ENCODE data around the gene P2RX4. TPM values are rescaled to one million over a fixed set of nuclear protein-coding genes. Genes with fewer than 3 reads are reported as not detected.
A peak's percentile ranks its signal among the peaks of the same experiment; 100 is the strongest.

P2RX4 gene
- total and polyA plus RNA-seq, 9 of the 15 experiments (the other 6 are each of a cell fraction or from before 2014, with no cell fraction given) = 6.6 to 21.5 (median 11.7) TPM

DNA sequence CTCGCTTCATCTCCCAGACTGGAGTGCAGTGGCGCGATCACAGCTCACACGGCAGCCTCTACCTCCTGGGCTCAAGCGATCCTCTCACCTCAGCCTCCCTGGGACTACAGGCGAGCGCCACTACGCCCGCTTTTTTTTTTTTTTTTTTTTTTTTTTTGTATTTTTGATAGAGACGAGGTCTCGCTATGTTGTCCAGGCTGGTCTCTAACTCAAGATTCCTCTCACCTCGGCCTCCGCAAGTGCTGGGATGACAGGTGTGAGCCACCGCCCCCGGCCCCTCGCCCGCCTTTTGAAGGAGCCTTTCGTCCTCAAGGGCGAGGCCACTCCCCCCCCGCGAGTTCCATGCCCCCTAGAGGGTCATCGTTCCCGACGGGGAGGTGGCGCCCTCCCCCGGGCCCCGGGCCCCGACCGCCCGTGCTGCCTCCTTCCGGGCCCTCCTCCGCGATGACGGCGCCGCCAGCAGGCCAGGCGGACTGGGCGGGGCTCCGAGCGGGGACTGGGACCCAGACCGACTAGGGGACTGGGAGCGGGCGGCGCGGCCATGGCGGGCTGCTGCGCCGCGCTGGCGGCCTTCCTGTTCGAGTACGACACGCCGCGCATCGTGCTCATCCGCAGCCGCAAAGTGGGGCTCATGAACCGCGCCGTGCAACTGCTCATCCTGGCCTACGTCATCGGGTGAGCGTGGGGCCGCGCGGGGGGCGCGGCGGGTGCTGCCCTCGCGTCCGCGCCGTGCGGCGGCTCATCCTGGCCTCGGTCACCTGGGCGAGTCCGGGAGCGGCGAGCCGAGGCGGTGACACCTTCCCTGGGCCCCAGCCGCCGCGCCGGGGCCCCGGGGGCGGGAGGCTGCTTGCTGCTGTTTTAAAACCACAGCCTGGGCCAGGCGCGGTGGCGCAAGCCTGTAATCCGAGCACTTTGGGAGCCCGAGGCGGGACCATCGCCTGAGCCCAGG, at the start of gene P2RX4 (continued):
- TF ChIP-seq, protein P1, sequence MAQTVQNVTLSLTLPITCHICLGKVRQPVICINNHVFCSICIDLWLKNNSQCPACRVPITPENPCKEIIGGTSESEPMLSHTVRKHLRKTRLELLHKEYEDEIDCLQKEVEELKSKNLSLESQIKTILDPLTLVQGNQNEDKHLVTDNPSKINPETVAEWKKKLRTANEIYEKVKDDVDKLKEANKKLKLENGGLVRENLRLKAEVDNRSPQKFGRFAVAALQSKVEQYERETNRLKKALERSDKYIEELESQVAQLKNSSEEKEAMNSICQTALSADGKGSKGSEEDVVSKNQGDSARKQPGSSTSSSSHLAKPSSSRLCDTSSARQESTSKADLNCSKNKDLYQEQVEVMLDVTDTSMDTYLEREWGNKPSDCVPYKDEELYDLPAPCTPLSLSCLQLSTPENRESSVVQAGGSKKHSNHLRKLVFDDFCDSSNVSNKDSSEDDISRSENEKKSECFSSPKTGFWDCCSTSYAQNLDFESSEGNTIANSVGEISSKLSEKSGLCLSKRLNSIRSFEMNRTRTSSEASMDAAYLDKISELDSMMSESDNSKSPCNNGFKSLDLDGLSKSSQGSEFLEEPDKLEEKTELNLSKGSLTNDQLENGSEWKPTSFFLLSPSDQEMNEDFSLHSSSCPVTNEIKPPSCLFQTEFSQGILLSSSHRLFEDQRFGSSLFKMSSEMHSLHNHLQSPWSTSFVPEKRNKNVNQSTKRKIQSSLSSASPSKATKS (CRISPR knock-in tag; IDR thresholded peaks at IDR 0.05) = no peak
- TF ChIP-seq SNRNP70 (optimal IDR thresholded peaks at IDR 0.05; ENCODE audit: low read depth, low read length) = no peak
- TF ChIP-seq ZNF444 (CRISPR knock-in tag; IDR thresholded peaks at IDR 0.05) = no peak
- TF ChIP-seq NFIX (CRISPR knock-in tag; IDR thresholded peaks at IDR 0.05; ENCODE audit: low read depth) = no peak
- peak; percentile 26; the same call in 1 of the 2 replicates for TF ChIP-seq SMARCE1 (IDR thresholded peaks at IDR 0.05)
- TF ChIP-seq, protein P2, sequence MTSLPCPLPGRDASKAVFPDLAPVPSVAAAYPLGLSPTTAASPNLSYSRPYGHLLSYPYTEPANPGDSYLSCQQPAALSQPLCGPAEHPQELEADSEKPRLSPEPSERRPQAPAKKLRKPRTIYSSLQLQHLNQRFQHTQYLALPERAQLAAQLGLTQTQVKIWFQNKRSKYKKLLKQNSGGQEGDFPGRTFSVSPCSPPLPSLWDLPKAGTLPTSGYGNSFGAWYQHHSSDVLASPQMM (CRISPR knock-in tag; IDR thresholded peaks at IDR 0.05) = no peak
- TF ChIP-seq, protein P3, sequence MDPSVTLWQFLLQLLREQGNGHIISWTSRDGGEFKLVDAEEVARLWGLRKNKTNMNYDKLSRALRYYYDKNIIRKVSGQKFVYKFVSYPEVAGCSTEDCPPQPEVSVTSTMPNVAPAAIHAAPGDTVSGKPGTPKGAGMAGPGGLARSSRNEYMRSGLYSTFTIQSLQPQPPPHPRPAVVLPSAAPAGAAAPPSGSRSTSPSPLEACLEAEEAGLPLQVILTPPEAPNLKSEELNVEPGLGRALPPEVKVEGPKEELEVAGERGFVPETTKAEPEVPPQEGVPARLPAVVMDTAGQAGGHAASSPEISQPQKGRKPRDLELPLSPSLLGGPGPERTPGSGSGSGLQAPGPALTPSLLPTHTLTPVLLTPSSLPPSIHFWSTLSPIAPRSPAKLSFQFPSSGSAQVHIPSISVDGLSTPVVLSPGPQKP (CRISPR knock-in tag; IDR thresholded peaks at IDR 0.05) = no peak
- no peak for TF ChIP-seq NR2F6 (CRISPR knock-in tag; IDR thresholded peaks at IDR 0.05)
- no peak for TF ChIP-seq TEAD4 (IDR thresholded peaks at IDR 0.05; ENCODE audit: low read length)
- TF ChIP-seq TEAD4 (CRISPR knock-in tag; IDR thresholded peaks at IDR 0.05; ENCODE audit: borderline replicate concordance) = peak; percentile 61; the same call in 1 of the 2 replicates
- TF ChIP-seq, protein P4, sequence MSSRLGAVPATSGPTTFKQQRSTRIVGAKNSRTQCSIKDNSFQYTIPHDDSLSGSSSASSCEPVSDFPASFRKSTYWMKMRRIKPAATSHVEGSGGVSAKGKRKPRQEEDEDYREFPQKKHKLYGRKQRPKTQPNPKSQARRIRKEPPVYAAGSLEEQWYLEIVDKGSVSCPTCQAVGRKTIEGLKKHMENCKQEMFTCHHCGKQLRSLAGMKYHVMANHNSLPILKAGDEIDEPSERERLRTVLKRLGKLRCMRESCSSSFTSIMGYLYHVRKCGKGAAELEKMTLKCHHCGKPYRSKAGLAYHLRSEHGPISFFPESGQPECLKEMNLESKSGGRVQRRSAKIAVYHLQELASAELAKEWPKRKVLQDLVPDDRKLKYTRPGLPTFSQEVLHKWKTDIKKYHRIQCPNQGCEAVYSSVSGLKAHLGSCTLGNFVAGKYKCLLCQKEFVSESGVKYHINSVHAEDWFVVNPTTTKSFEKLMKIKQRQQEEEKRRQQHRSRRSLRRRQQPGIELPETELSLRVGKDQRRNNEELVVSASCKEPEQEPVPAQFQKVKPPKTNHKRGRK (tag; IDR thresholded peaks at IDR 0.05) = no peak
- TF ChIP-seq SAFB (IDR thresholded peaks at IDR 0.05; ENCODE audit: borderline replicate concordance, low read depth, low read length) = no peak; the same call in 1 of the 2 replicates
- TF ChIP-seq KDM4B (IDR thresholded peaks at IDR 0.05; ENCODE audit: borderline replicate concordance in 2 of 2, low read depth in 1 of 2) = peak in 1 of 2 experiments; percentile 60; a peak in 1 of 4 replicates
- no peak for TF ChIP-seq FOXJ3 (CRISPR knock-in tag; IDR thresholded peaks at IDR 0.05)
- TF ChIP-seq SMC3 (conservative IDR thresholded peaks at IDR 0.05; ENCODE audit: insufficient read depth, low read depth, low read length) = 0 out of 2 replicates have a peak, but pooled peaks have one; percentile 4
- no peak for TF ChIP-seq CHD4 (IDR thresholded peaks at IDR 0.05; ENCODE audit: insufficient read depth, insufficient replicate concordance, low read depth, low read length, poor library complexity, severe bottlenecking)
- TF ChIP-seq PPARD (CRISPR knock-in tag; IDR thresholded peaks at IDR 0.05) = no peak
- peak in 1 of 2 experiments; percentile 52; a peak in 1 of 4 replicates for TF ChIP-seq HDAC1 (IDR thresholded peaks at IDR 0.05)
- TF ChIP-seq TRIM24 (IDR thresholded peaks at IDR 0.05) = 0 out of 4 replicates have a peak, but pooled peaks of 1 of the 2 experiments have one; percentile 39
